GM23248 (cell line): ENCODE data around the gene DACH1.

Experiments
- EZH2 ChIP-seq: fragments of 200-600 bp; sonication (generic); IDR thresholded peaks from 2 replicates; pipeline ENCODE4 v1.6.1; 2018; ENCODE audit warnings: antibody characterized with exemption, mild to moderate bottlenecking; ENCODE audit not compliant: insufficient read depth, poor library complexity, severe bottlenecking
- EZH2phosphoT487 ChIP-seq: fragments of 200-600 bp; sonication (generic); IDR thresholded peaks from 2 replicates; pipeline ENCODE4 v1.6.1; 2018; ENCODE audit warnings: antibody characterized with exemption, moderate library complexity, mild to moderate bottlenecking, low read depth; ENCODE audit not compliant: insufficient read depth

GRCh38 chr13:71754407-71754974, 112.5 kb downstream of the DACH1 start:
- TF ChIP-seq EZH2 (no peak), EZH2phosphoT487 (no peak)
